GF-D8 (cell line): Measurements from ENCODE around the gene KIAA1549.

Experiments
- DNase-seq: peaks from one replicate; lab custom pipeline; 2025; lab: John Stamatoyannopoulos, UW

KIAA1549 gene

GRCh38 chr7:138852469-138852868 lies 128.7 kb downstream of the KIAA1549 start:
- DNase-seq = no peak

GRCh38 chr7:138849701-138850100 lies 131.5 kb downstream of the KIAA1549 start:
- no peak for DNase-seq

DNA sequence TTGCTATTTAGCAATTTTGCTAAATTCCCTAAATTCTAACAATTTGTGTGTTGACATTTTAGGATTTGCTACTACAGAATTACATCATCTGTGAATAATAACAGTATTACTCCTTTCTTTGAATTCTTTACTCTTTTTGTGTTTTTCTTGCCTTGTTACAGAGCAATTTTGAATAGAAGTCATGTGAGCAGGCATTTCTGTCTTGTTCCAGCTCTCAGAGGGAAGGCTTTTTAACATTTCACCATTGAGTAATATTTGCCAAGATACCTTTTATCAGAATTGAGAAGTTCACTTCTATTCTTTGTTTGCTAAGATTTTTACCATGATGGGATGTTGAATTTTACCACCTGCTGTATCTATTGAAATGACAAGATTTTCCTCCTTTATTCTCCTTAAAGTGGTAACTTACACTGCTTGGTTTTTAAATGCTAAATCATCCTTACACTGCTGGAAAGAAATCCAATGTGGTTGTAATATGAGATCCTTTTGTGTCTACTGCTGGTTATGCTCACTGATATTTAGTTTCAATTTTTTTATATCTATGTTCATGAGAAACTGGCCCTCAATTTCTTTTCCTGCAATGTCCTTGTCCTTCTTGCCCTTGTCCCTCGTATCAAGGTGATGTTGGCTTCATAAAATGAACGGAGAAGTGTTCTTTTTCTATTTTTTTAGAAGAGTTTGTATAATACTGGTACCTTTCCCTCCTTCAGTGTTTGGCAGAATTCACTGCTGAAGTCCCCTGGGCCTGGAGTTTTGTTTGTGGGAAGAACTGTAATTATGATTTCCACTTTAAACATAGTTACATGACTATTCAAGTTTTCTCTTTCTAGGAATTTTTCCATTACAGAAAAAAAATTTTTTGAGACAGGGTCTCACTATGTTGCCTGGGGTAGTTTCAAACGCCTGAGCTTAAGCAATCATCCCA lies 132.9 kb downstream of the KIAA1549 start:
- no peak for DNase-seq

- DNase-seq = no peak
Measured at GRCh38 chr7:138845711-138846110, 135.5 kb downstream of the KIAA1549 start.

- DNase-seq = no peak
Measured at GRCh38 chr7:138843632-138844580, 137.3 kb downstream of the KIAA1549 start.

DNA sequence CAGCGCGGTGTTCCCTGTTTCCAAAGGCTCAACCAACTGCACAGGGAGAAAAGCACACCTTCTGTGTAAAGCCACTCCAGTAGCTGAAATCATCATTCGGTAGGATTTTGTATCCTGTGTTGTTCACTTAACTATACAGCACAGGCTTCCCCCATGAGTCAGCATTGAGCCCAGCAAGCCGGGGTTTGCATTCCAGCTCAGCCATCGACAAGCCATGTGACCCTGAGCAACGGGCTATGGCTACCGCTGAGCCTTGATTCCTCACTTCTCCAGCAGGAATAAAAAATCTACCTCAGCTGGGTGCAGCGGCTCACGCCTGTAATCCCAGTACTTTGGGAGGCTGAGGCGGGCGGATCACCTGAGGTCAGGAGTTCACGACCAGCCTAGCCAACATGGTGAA lies 139.1 kb downstream of the KIAA1549 start:
- no peak for DNase-seq

- no peak for DNase-seq
Measured at GRCh38 chr7:138838166-138838565, 143.0 kb downstream of the KIAA1549 start.

GRCh38 chr7:138837627-138838026 lies 143.6 kb downstream of the KIAA1549 start:
- DNase-seq = no peak

DNA sequence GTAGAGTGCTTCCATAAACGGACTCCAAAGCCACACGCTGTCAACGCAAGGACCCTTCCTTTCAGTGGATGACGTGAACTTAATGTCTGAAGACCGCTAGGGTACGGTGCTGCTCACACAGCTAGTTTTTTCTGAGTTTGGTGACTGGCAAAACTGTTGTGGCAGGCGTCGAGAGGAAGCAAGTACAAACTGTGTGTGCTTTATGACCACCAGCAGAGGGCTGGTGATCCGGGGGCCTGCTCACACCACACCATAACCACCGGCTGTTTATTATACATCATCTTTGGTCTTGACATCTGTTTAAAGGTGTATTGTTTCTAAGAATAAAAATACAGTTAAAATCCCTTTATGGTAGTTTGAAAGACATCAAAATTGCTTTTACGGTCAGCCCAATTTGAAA lies 146.1 kb downstream of the KIAA1549 start:
- no peak for DNase-seq

- no peak for DNase-seq
Measured at GRCh38 chr7:138834583-138834982, 146.6 kb downstream of the KIAA1549 start.

DNA sequence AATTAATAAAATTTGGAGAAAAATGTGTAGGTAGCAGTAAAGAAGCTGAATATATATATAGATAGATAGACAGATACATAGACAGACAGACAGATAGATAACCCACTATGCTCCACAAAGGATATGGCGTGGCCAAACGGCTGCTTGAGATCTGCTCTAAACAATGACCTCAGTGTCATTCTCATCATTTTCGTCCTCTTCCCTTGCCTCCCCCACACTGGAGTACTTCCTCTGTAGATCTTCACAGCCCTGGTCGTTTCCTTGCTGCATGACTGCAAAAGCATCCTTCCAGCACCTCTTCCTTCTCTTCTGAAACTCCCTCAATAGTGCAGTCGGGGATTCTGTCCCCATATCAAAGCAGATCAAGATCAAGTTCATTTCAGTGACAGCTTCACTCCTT lies 147.6 kb downstream of the KIAA1549 start:
- DNase-seq = no peak

DNA sequence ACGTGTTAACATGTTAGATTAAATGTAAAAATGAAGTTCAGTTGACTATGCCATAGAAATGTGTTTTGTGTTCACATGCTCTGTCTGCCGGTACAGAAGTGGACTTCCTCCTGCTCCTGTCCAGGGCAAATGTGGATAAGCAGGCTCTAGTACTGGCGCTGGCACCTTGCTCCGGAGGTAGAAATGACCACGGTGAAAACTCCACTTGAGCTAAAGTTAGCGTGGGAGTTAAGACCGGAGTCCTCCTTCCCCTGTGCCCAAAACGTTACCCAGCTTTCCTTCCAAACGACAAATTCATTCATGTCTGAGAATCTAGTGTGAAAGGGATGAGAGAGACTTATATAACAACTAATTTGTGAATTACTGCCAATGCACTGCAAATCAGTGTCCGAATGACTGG lies 148.2 kb downstream of the KIAA1549 start:
- no peak for DNase-seq

- DNase-seq = no peak
Measured at GRCh38 chr7:138829335-138829734, 151.9 kb downstream of the KIAA1549 start.

DNA sequence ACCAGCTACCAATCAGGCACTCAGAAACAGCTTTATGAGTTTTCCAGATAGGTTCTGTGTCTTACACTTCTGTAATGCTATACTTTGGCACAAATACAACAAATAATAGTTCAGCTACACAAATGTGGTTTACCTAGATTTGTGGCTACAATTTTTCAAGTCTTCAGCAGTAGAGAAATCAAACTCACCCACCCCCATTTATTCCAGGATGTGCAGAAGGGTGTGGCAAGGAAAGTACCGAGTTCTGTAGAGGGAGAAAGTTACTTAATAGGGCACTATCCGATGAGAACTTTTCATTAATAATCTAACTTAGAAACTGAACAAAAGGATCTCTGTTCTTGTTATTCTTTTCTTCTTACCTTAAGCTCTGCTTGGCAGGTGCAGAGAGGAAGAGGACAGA lies 152.9 kb downstream of the KIAA1549 start:
- DNase-seq = no peak

- no peak for DNase-seq
Measured at GRCh38 chr7:138825049-138825721, 156.0 kb downstream of the KIAA1549 start.

GRCh38 chr7:138822867-138823535 lies 158.2 kb downstream of the KIAA1549 start:
- no peak for DNase-seq

- no peak for DNase-seq
Measured at GRCh38 chr7:138821912-138822311, 159.3 kb downstream of the KIAA1549 start.

- DNase-seq = no peak
Measured at GRCh38 chr7:138819625-138820024, 161.6 kb downstream of the KIAA1549 start.

GRCh38 chr7:138816650-138817049 lies 164.5 kb downstream of the KIAA1549 start:
- no peak for DNase-seq

DNA sequence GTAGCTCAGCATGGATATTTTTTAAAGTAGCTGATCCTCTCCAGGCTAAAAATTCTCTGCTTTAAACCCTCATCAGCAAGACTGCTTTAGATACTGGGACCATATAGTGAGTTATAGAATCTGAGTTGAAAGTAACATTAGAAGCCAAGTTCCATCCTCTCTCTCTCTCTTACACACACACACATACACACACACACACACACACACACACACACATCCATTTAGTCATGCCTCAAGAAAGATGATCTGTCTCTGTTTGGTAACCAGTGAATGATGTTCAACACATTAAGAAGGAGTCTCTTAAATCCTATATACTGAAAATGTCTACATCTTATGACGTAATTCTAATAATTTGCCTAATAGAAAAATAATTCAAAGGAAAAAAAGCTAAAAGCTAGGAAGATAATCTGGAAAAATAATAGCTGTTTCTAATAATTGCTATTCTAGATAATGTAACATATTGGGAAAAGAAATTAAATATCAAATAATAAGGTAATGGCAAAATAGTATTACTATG lies 166.3 kb downstream of the KIAA1549 start:
- DNase-seq = no peak

DNA sequence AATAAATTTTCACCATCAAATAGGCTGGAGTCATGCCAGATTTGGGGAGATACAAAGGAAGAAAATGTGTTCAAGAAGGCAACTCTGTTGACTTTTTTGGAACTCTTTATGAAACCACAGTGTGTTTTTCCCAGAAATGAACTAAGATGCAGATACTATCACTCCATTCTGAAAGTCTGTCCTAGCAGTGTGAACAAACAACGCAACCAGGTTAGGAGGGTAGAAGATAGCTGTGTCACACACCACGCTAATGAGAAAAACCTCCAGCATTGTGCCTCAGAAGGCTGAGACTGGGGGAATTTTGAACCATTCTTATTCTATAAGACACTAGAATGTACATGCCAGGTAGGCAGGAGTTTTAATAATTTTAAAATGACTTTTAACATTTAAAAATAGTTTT lies 167.2 kb downstream of the KIAA1549 start:
- DNase-seq = no peak
